GM10266 (cell line): Measurements from ENCODE around the gene TELO2.

ENCODE experiments used
- DNase-seq: peaks from one replicate; pipeline ENCODE4 v3.0.0; 2012; ENCODE audit errors: extremely low spot score
- CTCF ChIP-seq: IDR thresholded peaks from 2 replicates; pipeline ENCODE4 v1.5.1; 2012; ENCODE audit warnings: mild to moderate bottlenecking, low read depth; ENCODE audit not compliant: control insufficient read depth, insufficient read depth; ENCODE audit errors: missing control alignments

The TELO2 gene

DNA sequence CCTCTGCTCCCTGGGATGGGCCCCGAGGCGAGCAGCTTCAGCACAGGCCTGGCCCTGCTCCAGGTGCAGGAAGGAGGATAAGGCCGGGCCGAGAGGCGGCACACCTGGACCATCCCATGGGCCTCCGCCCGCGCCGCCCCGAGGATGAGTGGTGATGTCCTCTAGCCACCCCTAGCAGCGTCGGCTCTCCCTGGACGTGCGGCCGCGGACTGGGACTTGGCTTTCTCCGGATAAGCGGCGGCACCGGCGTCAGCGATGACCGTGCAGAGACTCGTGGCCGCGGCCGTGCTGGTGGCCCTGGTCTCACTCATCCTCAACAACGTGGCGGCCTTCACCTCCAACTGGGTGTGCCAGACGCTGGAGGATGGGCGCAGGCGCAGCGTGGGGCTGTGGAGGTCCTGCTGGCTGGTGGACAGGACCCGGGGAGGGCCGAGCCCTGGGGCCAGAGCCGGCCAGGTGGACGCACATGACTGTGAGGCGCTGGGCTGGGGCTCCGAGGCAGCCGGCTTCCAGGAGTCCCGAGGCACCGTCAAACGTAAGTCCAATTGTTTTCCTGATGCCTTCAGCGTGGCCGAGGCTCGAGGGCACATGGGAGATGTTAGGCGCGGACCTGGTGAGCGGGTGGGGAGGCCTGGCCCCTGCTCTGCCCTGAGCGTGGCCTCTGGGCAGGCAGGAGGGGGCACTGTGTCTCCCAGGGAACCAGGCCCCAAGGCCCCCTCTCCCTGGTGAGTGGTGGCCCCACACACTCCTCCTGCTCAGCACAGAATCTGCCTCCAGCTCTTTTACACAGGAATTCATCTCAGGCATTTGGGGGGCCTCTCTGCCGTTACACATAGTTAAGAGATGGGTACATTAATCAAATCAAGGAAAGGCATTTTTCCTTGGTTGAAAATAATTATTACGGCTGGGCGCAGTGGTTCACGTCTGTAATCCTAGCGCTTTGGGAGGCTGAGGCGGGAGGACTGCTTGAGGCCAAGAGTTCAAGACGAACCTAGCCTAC, 41.2 kb downstream of the TELO2 start:
- no peak for TF ChIP-seq CTCF
- peak; percentile 25 for DNase-seq

DNA sequence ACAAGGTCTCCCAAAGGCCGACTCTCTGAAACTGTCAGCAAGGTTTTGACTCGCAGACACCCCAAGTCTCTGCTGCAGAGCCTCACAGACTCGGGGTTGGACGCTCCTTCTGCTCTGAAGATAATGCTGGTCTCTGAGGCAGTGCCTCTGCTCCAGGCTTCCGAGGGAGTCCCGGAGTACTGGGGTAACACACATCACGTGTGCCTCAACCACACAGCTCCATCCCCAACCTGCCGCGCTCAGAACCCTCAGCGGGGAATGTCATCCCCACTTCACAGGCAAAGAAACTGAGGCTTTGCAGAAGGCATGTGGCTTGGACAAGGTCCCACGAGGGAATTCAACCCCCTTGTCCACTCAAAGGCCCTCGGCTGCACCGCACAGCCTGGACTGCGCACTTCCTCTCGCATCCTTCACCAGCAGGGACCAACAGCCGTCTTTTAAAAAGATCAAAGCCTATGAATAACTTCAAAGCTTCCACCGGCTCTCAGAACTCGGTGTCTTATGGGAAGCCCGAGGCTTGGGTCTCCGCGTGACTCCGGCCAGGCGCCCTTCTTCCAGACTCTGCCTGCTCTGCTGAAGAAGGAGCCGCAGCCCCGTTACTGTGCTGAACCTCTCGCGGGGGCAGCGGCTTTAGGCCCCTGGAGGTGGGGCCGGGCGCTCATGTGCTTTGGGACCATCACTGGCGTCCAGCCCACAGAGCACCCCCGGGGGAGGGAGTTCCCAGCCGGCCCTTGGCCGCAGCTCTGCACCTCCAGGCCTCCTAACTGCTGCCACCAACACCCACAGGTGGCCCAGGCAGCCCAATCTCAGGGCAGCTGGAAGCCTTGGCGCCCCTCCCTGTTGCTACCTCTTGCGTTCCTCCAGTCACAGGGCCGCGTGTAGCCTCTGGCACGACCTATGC, 42.5 kb downstream of the TELO2 start:
- DNase-seq, result peak; percentile 21
- TF ChIP-seq CTCF, result no peak

GRCh38 chr16:1536601-1537000, 43.4 kb downstream of the TELO2 start:
- TF ChIP-seq CTCF, result no peak
- DNase-seq, result peak; percentile 16

DNA sequence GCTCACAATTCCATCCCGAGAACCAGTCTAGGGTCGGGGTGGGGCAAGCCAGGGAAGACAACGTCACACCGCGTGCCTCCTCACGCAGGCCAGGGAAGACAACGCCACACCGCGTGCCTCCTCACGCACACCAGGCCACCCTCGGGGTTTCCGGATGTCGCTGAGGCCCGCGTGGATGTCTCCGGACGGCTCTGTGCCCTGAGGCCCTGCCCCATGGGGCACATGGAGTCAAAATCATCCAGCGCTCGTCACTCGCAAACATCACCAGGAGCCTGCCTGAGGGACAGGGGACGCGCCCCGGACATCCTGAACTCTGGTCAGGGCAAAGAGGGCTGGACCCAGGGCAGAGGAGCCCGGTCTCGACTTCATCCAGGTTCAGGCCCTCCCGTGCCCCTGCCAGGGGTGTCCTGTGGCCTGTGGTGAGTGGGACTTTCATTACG, 44.0 kb downstream of the TELO2 start:
- TF ChIP-seq CTCF, result no peak
- peak; percentile 13 for DNase-seq

DNA sequence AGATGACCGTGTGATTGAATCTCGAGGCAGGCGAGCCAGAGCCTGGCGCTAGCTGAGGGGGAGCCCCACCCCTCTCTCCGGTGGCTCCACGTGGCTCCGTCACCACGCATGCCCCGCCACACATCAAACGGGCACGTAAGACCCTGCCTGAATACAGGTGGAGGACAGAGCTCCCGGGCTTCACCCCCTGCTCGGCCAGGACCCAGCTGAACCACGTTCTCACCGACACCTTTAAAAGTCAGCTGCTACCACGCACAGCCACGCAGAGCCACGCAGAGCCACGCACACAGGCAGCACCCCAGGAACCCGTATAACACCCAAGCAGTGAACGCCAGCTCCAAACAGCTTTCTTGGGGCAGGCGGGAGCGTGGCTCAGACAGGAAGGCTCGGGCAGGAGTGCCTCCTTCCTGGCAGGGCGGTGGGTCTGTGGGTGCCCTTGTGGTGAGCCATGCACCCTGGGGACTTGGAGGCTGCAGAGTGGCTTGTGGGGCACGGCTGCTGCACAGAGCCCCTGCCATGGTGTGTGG, 44.7 kb downstream of the TELO2 start:
- TF ChIP-seq CTCF, result no peak
- DNase-seq, result peak; percentile 18

DNA sequence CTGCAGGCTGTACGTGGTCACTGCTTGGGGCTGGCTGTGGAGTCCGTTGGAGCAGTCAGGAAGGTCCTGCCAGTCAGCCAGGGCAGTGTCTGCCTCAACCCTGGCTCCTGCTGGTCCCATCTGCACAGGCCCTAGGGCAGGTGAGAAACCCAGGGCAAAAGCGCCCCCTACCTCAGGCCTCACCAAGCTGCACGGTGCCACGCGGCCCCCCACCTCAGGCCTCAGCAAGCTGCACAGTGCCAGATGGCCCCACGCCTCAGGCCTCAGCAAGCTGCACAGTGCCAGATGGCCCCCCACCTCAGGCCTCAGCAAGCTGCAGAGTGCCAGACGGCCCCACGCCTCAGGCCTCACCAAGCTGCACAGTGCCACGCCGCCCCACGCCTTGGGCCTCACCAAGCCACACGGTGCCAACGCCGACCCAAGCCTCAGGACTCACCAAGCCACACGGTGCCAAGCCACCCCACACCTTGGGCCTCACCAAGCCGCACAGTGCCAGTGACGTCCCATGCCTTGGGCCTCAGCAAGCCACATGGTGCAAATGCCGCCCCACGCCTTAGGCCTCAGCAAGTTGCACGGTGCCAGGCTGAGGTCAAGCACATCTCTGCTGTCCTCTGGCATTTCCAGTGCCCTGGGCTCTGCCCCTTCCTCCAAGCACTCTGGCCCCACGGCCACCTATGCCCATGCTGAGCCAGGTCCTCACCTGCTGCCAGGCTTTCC, 45.8 kb downstream of the TELO2 start:
- TF ChIP-seq CTCF, result no peak
- no peak for DNase-seq
